A549 (cell line): ENCODE measurements around the gene PCDHGB5.
A peak's percentile ranks its signal among the peaks of the same experiment; 100 is the strongest.

ENCODE experiments used
- BCL3 ChIP-seq: fragments of >200 bp; sonication (Bioruptor Twin); formaldehyde crosslinking; IDR thresholded peaks from 3 replicates; pipeline ENCODE4 v1.6.1; 2016
- CEBPB ChIP-seq, 2 experiments: fragments of >200 bp in 1 of 2; sonication (Bioruptor Twin) in 1 of 2; formaldehyde crosslinking in 1 of 2; IDR thresholded peaks; 2 replicates each; pipeline ENCODE4 v1.6.1; 2012 to 2016
- E2F6 ChIP-seq: IDR thresholded peaks from 2 replicates; pipeline ENCODE4 v1.6.1; 2012; ENCODE audit warnings: low read depth, borderline replicate concordance
- EP300 ChIP-seq, 2 experiments: fragments of >200 bp; sonication (Bioruptor Twin); formaldehyde crosslinking; IDR thresholded peaks; 2 replicates in 1 of 2; 3 replicates in 1 of 2; pipeline ENCODE4 v1.6.1; 2016 to 2017
- KDM1A ChIP-seq: fragments of 200-600 bp; sonication (generic); IDR thresholded peaks from 2 replicates; pipeline ENCODE4 v1.6.1; 2016; ENCODE audit warnings: low read depth, mild to moderate bottlenecking
- MAFK ChIP-seq: fragments of 450-650 bp; IDR thresholded peaks from 2 replicates; pipeline ENCODE4 v1.6.1; 2014; ENCODE audit not compliant: partially characterized antibody
- MAX ChIP-seq: IDR thresholded peaks from 2 replicates; pipeline ENCODE4 v1.6.1; 2012
- NPAS2 ChIP-seq: fragments of 250-450 bp; sonication (Bioruptor Pico); IDR thresholded peaks from 2 replicates; pipeline ENCODE4 v1.8.0; 2022; ENCODE audit warnings: mild to moderate bottlenecking, moderate library complexity, borderline replicate concordance
- POLR2A ChIP-seq: IDR thresholded peaks from 2 replicates; pipeline ENCODE4 v1.6.1; 2012; ENCODE audit warnings: mild to moderate bottlenecking, low read length
- RAD21 ChIP-seq, 2 experiments: fragments of >200 bp in 1 of 2; sonication (Bioruptor Twin) in 1 of 2; formaldehyde crosslinking in 1 of 2; IDR thresholded peaks in 1 of 2; conservative IDR thresholded peaks in 1 of 2; 2 replicates in 1 of 2; 3 replicates in 1 of 2; pipeline ENCODE4 v1.6.1; 2012 to 2018; ENCODE audit warnings: inconsistent platforms in 1 of 2
- RCOR1 ChIP-seq: fragments of 150-350 bp; IDR thresholded peaks from 2 replicates; pipeline ENCODE4 v1.6.1; 2014; ENCODE audit warnings: antibody characterized with exemption, low read length, low read depth
- ZC3H11A ChIP-seq: fragments of 450-650 bp; IDR thresholded peaks from 2 replicates; pipeline ENCODE4 v1.6.1; 2014; ENCODE audit warnings: antibody characterized with exemption, mild to moderate bottlenecking
- TF ChIP-seq, protein P1 (sequence below): fragments of >200 bp; sonication (Bioruptor Twin); formaldehyde crosslinking; IDR thresholded peaks from 3 replicates; pipeline ENCODE4 v1.5.1; 2016

GRCh38 chr5:141349917-141350619 lies 47.7 kb upstream of the PCDHGB5 start, which contains the start of gene PCDHGB1:
- TF ChIP-seq NPAS2 (CRISPR knock-in tag), result no peak
- TF ChIP-seq RAD21 (conservative IDR thresholded peaks at IDR 0.05 in 1 of 2, IDR thresholded peaks at IDR 0.05 in 1 of 2), result peak; percentile 71 to 73
- TF ChIP-seq ZC3H11A, result no peak
- TF ChIP-seq, protein P1, sequence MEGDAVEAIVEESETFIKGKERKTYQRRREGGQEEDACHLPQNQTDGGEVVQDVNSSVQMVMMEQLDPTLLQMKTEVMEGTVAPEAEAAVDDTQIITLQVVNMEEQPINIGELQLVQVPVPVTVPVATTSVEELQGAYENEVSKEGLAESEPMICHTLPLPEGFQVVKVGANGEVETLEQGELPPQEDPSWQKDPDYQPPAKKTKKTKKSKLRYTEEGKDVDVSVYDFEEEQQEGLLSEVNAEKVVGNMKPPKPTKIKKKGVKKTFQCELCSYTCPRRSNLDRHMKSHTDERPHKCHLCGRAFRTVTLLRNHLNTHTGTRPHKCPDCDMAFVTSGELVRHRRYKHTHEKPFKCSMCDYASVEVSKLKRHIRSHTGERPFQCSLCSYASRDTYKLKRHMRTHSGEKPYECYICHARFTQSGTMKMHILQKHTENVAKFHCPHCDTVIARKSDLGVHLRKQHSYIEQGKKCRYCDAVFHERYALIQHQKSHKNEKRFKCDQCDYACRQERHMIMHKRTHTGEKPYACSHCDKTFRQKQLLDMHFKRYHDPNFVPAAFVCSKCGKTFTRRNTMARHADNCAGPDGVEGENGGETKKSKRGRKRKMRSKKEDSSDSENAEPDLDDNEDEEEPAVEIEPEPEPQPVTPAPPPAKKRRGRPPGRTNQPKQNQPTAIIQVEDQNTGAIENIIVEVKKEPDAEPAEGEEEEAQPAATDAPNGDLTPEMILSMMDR, result peak; percentile 75
- peak; percentile 28 for TF ChIP-seq POLR2A
- no peak for TF ChIP-seq RCOR1
- TF ChIP-seq MAFK, result no peak
- no peak for TF ChIP-seq KDM1A
- no peak for TF ChIP-seq EP300 (IDR thresholded peaks at IDR 0.05)
- no peak for TF ChIP-seq CEBPB (IDR thresholded peaks at IDR 0.05)
- no peak for TF ChIP-seq BCL3
- no peak for TF ChIP-seq E2F6
- no peak for TF ChIP-seq MAX
